ENCODE results near the gene LIMS2. TPM values are rescaled to one million over a fixed set of nuclear protein-coding genes. Genes with fewer than 3 reads are reported as not detected.

LIMS2 gene
- total RNA-seq, 4 donors from 2014 or later, result 34.5 to 198 (median 91.3) TPM

DNA sequence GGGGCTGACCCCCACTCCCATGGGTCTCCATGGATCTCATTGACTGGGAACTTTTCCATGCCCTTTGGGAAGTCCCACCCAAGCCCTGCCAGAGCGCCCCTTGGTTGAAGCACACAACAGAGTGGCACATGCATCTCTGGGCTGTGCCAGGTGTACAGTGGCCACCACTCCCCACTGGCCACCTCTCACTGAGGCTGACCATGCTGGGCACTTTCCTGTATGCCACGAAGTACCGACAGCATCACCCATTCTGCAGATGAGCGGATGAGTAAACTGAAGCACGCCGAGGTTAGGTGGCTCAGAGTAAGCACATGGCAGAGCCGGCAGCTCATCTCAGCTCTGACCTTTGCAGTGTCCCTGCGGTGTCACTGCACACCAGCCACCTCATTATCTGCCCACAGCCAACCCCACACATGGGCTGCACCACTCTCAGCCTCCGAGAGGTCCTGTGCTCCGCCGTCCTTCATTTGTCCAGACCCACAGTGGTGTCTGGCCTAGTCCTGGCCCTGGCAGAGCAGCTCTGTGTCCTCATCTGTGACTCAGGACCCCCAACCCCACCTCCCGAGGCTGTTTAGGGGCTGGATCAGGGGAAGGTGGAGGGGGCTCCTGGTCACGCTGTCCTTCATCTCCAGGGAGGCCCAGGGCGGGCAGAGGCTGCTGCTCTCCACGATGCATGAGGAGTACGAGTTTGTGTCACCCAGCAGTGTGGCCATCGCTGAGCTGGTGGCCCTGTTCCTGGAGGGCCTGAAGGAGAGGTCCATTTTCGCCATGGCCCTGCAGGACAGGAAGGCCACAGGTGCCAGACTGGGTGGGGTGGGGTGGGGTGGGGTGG is 47.4 kb downstream of the LIMS2 start:
- H3K36me3 ChIP-seq, result no peaks in the 10 kb centered on the region
- H3K27me3 ChIP-seq, result no peaks in the 10 kb centered on the region
- peak in 1 of 3 donors; percentile 72 for TF ChIP-seq POLR2AphosphoS5 (IDR thresholded peaks at IDR 0.05)
- TF ChIP-seq, protein P1, sequence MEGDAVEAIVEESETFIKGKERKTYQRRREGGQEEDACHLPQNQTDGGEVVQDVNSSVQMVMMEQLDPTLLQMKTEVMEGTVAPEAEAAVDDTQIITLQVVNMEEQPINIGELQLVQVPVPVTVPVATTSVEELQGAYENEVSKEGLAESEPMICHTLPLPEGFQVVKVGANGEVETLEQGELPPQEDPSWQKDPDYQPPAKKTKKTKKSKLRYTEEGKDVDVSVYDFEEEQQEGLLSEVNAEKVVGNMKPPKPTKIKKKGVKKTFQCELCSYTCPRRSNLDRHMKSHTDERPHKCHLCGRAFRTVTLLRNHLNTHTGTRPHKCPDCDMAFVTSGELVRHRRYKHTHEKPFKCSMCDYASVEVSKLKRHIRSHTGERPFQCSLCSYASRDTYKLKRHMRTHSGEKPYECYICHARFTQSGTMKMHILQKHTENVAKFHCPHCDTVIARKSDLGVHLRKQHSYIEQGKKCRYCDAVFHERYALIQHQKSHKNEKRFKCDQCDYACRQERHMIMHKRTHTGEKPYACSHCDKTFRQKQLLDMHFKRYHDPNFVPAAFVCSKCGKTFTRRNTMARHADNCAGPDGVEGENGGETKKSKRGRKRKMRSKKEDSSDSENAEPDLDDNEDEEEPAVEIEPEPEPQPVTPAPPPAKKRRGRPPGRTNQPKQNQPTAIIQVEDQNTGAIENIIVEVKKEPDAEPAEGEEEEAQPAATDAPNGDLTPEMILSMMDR (IDR thresholded peaks at IDR 0.05), result no peak
- intact Hi-C loops (cut with DNase I; ENCODE audit: low total_unique reads), result no loop called here
- no peak for DNase-seq
- no peaks in the 10 kb centered on the region for H3K9me3 ChIP-seq
- peaks cover 0 to 7% (median 2%) of the 10 kb centered on the region in 4 donors for H3K4me1 ChIP-seq
- 96% methylated on average over 14 of the region's 18 CpGs; no CpG with 5 or more reads in 1 of the 2 donors for whole genome bisulfite sequencing, 2 donors (ENCODE audit: low coverage in 1 of 2)
- in situ Hi-C loops (cut with MboI; ENCODE audit: low pct_ligation_motif_present in 1 of 4, low pct_unique_long_range_greater_than_20kb in 1 of 4, low sequenced_read_pairs in 3 of 4), result no loop called here
- H3K4me3 ChIP-seq, result no peak overlapping the region
- no peak overlapping the region for H3K27ac ChIP-seq

DNA sequence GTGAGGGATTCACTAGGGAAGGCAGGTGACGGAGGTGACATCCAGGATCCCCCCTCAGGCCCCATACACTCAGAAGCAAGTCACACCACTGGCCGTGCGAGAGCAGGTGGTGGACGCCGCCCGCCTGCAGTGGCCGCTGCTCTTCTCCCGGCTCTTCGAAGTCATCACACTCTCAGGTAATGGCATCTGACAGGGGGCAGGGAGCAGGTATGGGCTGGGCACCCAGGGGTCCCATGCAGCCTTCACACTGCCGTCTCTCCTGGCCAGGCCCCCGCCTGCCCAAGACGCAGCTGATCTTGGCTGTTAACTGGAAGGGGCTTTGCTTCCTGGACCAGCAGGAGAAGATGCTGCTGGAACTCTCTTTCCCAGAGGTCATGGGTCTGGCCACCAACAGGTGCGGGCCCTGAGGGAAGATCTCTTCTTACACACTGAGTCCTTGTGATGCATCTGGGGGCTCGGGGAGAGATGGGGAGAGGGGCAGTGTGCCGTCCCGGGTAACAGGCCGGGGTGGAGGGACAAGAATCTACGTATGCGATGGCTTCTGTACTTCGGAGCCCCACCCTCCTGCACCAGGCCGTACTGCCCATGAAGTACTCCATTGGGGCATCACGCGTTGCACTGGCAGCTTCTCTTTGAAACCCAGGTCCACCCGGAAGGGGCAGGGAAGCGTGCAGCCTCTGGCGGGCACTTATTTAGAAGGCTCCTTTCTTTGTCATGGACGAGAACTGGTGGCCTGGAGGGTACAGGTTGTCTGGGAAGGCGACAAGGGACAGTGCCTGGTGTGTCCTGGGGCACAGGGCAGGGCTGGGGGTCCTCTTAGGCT is 48.2 kb downstream of the LIMS2 start:
- no peak for DNase-seq
- TF ChIP-seq EP300 (IDR thresholded peaks at IDR 0.05; ENCODE audit: low read depth) (no peak), POLR2AphosphoS5 (IDR thresholded peaks at IDR 0.05) (peak in 1 of 3 donors; percentile 8)
- peaks cover 0 to 7% (median 0%) of the 10 kb centered on the region in 4 donors for H3K4me1 ChIP-seq
- in situ Hi-C loops (cut with MboI; ENCODE audit: low pct_ligation_motif_present in 1 of 4, low pct_unique_long_range_greater_than_20kb in 1 of 4, low sequenced_read_pairs in 3 of 4), result no loop called here
- no peaks in the 10 kb centered on the region for H3K27me3 ChIP-seq
- H3K9me3 ChIP-seq, result no peaks in the 10 kb centered on the region
- H3K36me3 ChIP-seq, result no peaks in the 10 kb centered on the region
- H3K27ac ChIP-seq, result no peak overlapping the region
- intact Hi-C loops (cut with DNase I; ENCODE audit: low total_unique reads), result no loop called here
- WGBS, 2 donors (ENCODE audit: low coverage in 1 of 2), result 92% methylated on average over 23 of the region's 28 CpGs; no CpG with 5 or more reads in 1 of the 2 donors
- H3K4me3 ChIP-seq, result no peak overlapping the region

DNA sequence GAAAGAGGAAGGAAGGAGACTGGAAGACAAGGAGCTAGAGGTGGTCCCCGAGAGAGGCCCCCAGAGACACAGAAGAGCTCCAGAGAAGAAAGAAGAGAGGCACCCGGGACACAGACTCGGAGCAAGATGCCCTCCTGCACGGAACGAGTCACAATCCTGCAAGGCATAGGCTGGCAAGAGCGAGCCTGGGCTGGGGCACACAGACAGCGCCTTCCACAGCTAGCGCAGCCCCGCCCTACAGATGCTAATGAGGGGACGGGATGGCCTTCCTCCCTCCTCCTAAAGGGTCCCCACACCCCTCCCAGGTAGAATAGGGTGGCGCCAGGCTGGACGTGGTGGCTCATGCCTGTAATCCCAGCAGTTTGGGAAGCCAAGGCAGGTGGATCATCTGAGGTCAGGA is 49.2 kb downstream of the LIMS2 start:
- H3K9me3 ChIP-seq, result no peaks in the 10 kb centered on the region
- in situ Hi-C loops (cut with MboI; ENCODE audit: low pct_ligation_motif_present in 1 of 4, low pct_unique_long_range_greater_than_20kb in 1 of 4, low sequenced_read_pairs in 3 of 4), result no loop called here
- no peaks in the 10 kb centered on the region for H3K4me1 ChIP-seq
- intact Hi-C loops (cut with DNase I; ENCODE audit: low total_unique reads), result no loop called here
- WGBS, 2 donors (ENCODE audit: low coverage in 1 of 2), result 54 to 68% methylated on average over 5 to 10 of the region's 12 CpGs
- TF ChIP-seq POLR2A (IDR thresholded peaks at IDR 0.05) (no peak), EP300 (IDR thresholded peaks at IDR 0.05; ENCODE audit: low read depth) (no peak), POLR2AphosphoS5 (IDR thresholded peaks at IDR 0.05) (no peak)
- TF ChIP-seq, protein P1 (IDR thresholded peaks at IDR 0.05), result no peak
- H3K27ac ChIP-seq, result no peak overlapping the region
- no peaks in the 10 kb centered on the region for H3K36me3 ChIP-seq
- no peaks in the 10 kb centered on the region for H3K27me3 ChIP-seq
- peak; percentile 5 for DNase-seq
- no peak overlapping the region for H3K4me3 ChIP-seq

DNA sequence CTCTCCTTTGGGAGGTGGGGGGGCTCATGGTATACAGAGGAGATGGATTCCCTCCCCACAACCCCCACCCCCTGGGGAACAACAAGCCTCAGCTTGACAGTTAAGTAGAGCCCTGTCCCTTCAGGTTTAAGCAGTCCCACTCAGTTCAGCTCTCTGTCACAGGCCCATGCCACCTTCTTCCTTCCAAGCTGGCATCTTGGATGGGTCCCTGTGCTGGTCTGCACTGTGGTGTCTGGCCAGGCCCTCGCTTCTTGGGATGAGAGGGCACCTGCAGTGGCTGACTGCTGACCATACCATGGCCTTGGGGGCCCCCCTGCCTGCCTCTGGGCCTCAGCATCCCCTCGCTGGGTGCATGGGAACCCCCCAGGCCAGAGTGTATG is 49.8 kb downstream of the LIMS2 start:
- H3K36me3 ChIP-seq, result no peaks in the 10 kb centered on the region
- WGBS, 2 donors (ENCODE audit: low coverage in 1 of 2), result 86 to 100% methylated on average over 1 to 2 of the region's 2 CpGs
- in situ Hi-C loops (cut with MboI; ENCODE audit: low pct_ligation_motif_present in 1 of 4, low pct_unique_long_range_greater_than_20kb in 1 of 4, low sequenced_read_pairs in 3 of 4), result no loop called here

More for the DNA sequence above, 49.8 kb downstream of the LIMS2 start:
- intact Hi-C loops (cut with DNase I; ENCODE audit: low total_unique reads), result no loop called here
- Histone ChIP-seq H3K27me3 (no peaks in the 10 kb centered on the region), H3K27ac (no peak overlapping the region), H3K4me1 (no peaks in the 10 kb centered on the region), H3K4me3 (no peak overlapping the region), H3K9me3 (no peaks in the 10 kb centered on the region)
- no peak for DNase-seq
- TF ChIP-seq POLR2A (IDR thresholded peaks at IDR 0.05), result no peak

All from transverse colon (tissue), 4 donors.